Stomach (tissue), 9 donors: ENCODE results near the gene CCDC195. TPM values are rescaled to one million over a fixed set of nuclear protein-coding genes. Genes with fewer than 3 reads are reported as not detected.

Source experiments
- DNase-seq, 2 donors: peaks; one replicate each; pipeline versions ENCODE4 v3.0.0 to v3.0.0-alpha.2; 2013 to 2019
- H3K27ac ChIP-seq, 5 donors: fragments of 200-600 bp in 4 of 5; sonication (generic) in 4 of 5; one replicate each; pipeline ENCODE4 v1.5.1; 2013 to 2019; ENCODE audit warnings: mild to moderate bottlenecking in 1 of 5, moderate library complexity in 1 of 5
- H3K27me3 ChIP-seq, 3 donors: fragments of 200-600 bp; sonication (generic); one replicate each; pipeline ENCODE4 v1.5.1; 2017 to 2019; ENCODE audit warnings: mixed run types in 1 of 3
- H3K36me3 ChIP-seq, 4 donors: fragments of 200-600 bp; sonication (generic); 1 replicate in 3 of 4; 2 replicates in 1 of 4; pipeline ENCODE4 v1.5.1; 2016 to 2019
- H3K4me1 ChIP-seq, 4 donors: fragments of 200-600 bp; sonication (generic); one replicate each; pipeline ENCODE4 v1.5.1; 2016 to 2019
- H3K4me3 ChIP-seq, 4 donors: fragments of 200-600 bp; sonication (generic) in 3 of 4; one replicate each; pipeline ENCODE4 v1.5.1; 2016 to 2019; ENCODE audit warnings: mild to moderate bottlenecking in 1 of 4
- H3K9me3 ChIP-seq, 4 donors: fragments of 200-600 bp; sonication (generic); one replicate each; pipeline ENCODE4 v1.5.1; 2016 to 2019
- CTCF ChIP-seq, 7 experiments: fragments of 450-650 bp in 4 of 7; fragments of 200-600 bp in 3 of 7; sonication (generic) in 3 of 7; IDR thresholded peaks; one replicate each; pipeline ENCODE4 v1.5.1; 2016 to 2019; ENCODE audit warnings: antibody characterized with exemption in 7 of 7, control low read depth in 2 of 7, mild to moderate bottlenecking in 1 of 7
- EP300 ChIP-seq: sonication (generic); formaldehyde crosslinking; IDR thresholded peaks from one replicate; pipeline ENCODE4 v1.6.1; 2017; ENCODE audit warnings: antibody characterized with exemption
- POLR2A ChIP-seq, 4 donors: fragments of 450-650 bp; IDR thresholded peaks; one replicate each; pipeline ENCODE4 v1.6.1; 2016; ENCODE audit warnings: antibody characterized with exemption in 4 of 4, control low read depth in 2 of 4, mild to moderate bottlenecking in 1 of 4, moderate library complexity in 1 of 4
- POLR2AphosphoS5 ChIP-seq, 3 donors: sonication (generic); formaldehyde crosslinking; IDR thresholded peaks; one replicate each; pipeline ENCODE4 v1.6.1; 2016; ENCODE audit warnings: antibody characterized with exemption in 3 of 3
- WGBS, 5 donors: extraction: QIAGEN DNeasy Blood & Tissue Kit in 3 of 5; methylation state at CpG; one replicate each; pipeline versions ENCODE4 v1.1.5 to v1.1.7; 2013 to 2018; 5-methylcytosine and 5-hydroxymethylcytosine counted together
- intact Hi-C: fragments of 100-400 bp; cut with DNase I; formaldehyde crosslinking; loops from one replicate; pipeline ENCODE4 v1.15.1; 2023; ENCODE audit warnings: low total_unique reads
- polyA plus RNA-seq, 3 donors: library from polyadenylated mRNA; stranded (reverse); fragments of 200-250 nt; gene quantifications; one replicate each; pipeline ENCODE4 v1.2.3, GENCODE V29; 2013
- total RNA-seq, 5 donors: library from RNA; depleted of rRNA; stranded (reverse); fragments of >200 nt; gene quantifications; one replicate each; pipeline versions ENCODE4 v1.1.0 to v1.2.3, GENCODE V29; 2014 to 2016
- donor health status: healthy with polysubstance abuse.
- donor health status: Bipolar disorder and iron deficiency.
- donor health status: healthy.

The CCDC195 gene
- total and polyA plus RNA-seq, 8 donors = not detected

DNA sequence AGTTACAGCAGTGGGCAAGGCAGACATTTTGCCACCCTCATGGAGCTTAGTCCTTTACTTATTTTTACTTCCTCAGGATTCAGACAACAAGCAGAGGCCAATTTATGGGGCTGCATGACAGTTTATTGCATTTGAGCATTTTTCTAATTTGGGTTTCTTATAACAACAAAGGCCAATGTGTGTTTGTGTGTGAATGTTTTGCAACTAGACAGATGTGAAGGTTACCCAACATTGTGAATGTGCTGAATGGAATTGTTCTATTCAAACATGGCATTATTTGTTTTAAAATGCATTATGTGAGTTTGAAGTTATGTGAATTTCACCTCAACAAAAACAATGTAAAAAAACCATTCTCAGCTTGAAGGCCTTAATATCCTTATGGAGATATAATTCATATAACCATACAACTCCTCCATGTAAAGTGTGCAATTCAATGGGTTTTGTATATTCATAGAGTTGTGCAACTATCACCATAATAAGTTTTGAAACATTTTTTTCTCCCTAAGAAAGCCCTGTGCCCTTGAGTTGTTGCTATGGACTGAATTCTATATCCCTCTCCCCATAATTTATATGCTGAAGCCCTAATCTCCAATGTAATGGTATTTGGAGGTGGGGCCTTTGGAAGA lies 57.3 kb downstream of the CCDC195 start:
- Histone ChIP-seq H3K27ac (no peak overlapping the region), H3K27me3 (no peaks in the 10 kb centered on the region), H3K9me3 (peaks cover 4 to 20% (median 15%) of the 10 kb centered on the region in 4 donors), H3K4me1 (no peaks in the 10 kb centered on the region), H3K36me3 (no peaks in the 10 kb centered on the region), H3K4me3 (no peak overlapping the region)
- intact Hi-C loops = no loop called here
- DNase-seq = no peak
- TF ChIP-seq CTCF (IDR thresholded peaks at IDR 0.05) (no peak), POLR2A (IDR thresholded peaks at IDR 0.05) (no peak), EP300 (no peak), POLR2AphosphoS5 (IDR thresholded peaks at IDR 0.05) (no peak)

GRCh38 chr2:224657349-224657748 lies 58.8 kb downstream of the CCDC195 start:
- H3K27ac ChIP-seq = no peak overlapping the region
- H3K4me1 ChIP-seq = no peaks in the 10 kb centered on the region
- no peaks in the 10 kb centered on the region for H3K27me3 ChIP-seq
- TF ChIP-seq POLR2A (IDR thresholded peaks at IDR 0.05) = no peak
- TF ChIP-seq EP300 = no peak
- TF ChIP-seq CTCF (IDR thresholded peaks at IDR 0.05) = no peak
- TF ChIP-seq POLR2AphosphoS5 (IDR thresholded peaks at IDR 0.05) = no peak
- H3K9me3 ChIP-seq = peaks cover 0 to 6% (median under 1%) of the 10 kb centered on the region in 4 donors
- intact Hi-C loops = no loop called here
- 79 to 84% (median 83%) methylated on average over 5 of the region's 5 CpGs for WGBS, 5 donors
- H3K36me3 ChIP-seq = no peaks in the 10 kb centered on the region
- no peak overlapping the region for H3K4me3 ChIP-seq
- DNase-seq = no peak

GRCh38 chr2:224655006-224655537 lies 61.1 kb downstream of the CCDC195 start:
- Histone ChIP-seq H3K36me3 (no peaks in the 10 kb centered on the region), H3K27me3 (no peaks in the 10 kb centered on the region), H3K9me3 (peaks cover 0 to 6% (median 0%) of the 10 kb centered on the region in 4 donors), H3K4me3 (no peak overlapping the region), H3K27ac (no peak overlapping the region), H3K4me1 (peaks cover 0 to 6% (median 0%) of the 10 kb centered on the region in 4 donors)
- DNase-seq = no peak
- WGBS, 5 donors = 89 to 96% (median 93%) methylated on average over 7 to 26 of the region's 26 CpGs
- intact Hi-C loops = no loop called here
- no peak for TF ChIP-seq POLR2A (IDR thresholded peaks at IDR 0.05)
- no peak for TF ChIP-seq POLR2AphosphoS5 (IDR thresholded peaks at IDR 0.05)
- TF ChIP-seq CTCF (IDR thresholded peaks at IDR 0.05) = no peak
- TF ChIP-seq EP300 = no peak

Other genes starting within 250 kb of the CCDC195 start
- 100 to 1,000 TPM in 1 of 5 donors, 10 to 100 TPM in 2, 1 to 10 TPM in 2; 6.1 to 155 (median 18.7) TPM for gene CUL3, start 131.0 kb downstream of the CCDC195 start, total RNA-seq
- gene CUL3, start 131.0 kb downstream of the CCDC195 start, polyA plus RNA-seq = 10 to 100 TPM; 52.8 to 72.1 (median 53.6) TPM